ENCODE results near the gene NPR1.
"Not testable (repeated sequence)": the region's sequence is repeated elsewhere in the genome, so short reads cannot be mapped to it uniquely, and the experiment has no call there.

The NPR1 gene

GRCh38 chr1:153639280-153639679 is 39.2 kb upstream of the NPR1 start:
- Histone ChIP-seq H3K27ac (ENCODE audit: low read length) (no peak overlapping the region), H3K36me3 (ENCODE audit: control insufficient read depth, low read depth, low read length) (peaks cover 86% of the 10 kb centered on the region), H3K9me3 (ENCODE audit: control insufficient read depth, low read depth, low read length) (no peaks in the 10 kb centered on the region), H3K9ac (ENCODE audit: low read length) (no peak overlapping the region), H3K27me3 (ENCODE audit: control insufficient read depth, insufficient read depth, low read length) (no peaks in the 10 kb centered on the region), H3K4me1 (ENCODE audit: control insufficient read depth, low read depth, low read length) (no peaks in the 10 kb centered on the region), H3K4me3 (ENCODE audit: low read length) (no peak overlapping the region)

- H3K27ac ChIP-seq (ENCODE audit: low read length); H3K4me1 ChIP-seq (ENCODE audit: control insufficient read depth, low read depth, low read length); H3K9ac ChIP-seq (ENCODE audit: low read length); H3K9me3 ChIP-seq (ENCODE audit: control insufficient read depth, low read depth, low read length); H3K27me3 ChIP-seq (ENCODE audit: control insufficient read depth, insufficient read depth, low read length); H3K4me3 ChIP-seq (ENCODE audit: low read length): not testable (repeated sequence)
- H3K36me3 ChIP-seq (ENCODE audit: control insufficient read depth, low read depth, low read length), result peaks cover 95% of the 10 kb centered on the region
Measured at GRCh38 chr1:153640213-153640612, 38.3 kb upstream of the NPR1 start.

- no peak overlapping the region for H3K9ac ChIP-seq (ENCODE audit: low read length)
- H3K27ac ChIP-seq (ENCODE audit: low read length), result no peak overlapping the region
- peaks cover 99% of the 10 kb centered on the region for H3K36me3 ChIP-seq (ENCODE audit: control insufficient read depth, low read depth, low read length)
- H3K9me3 ChIP-seq (ENCODE audit: control insufficient read depth, low read depth, low read length), result no peaks in the 10 kb centered on the region
- no peak overlapping the region for H3K4me3 ChIP-seq (ENCODE audit: low read length)
- H3K4me1 ChIP-seq (ENCODE audit: control insufficient read depth, low read depth, low read length), result no peaks in the 10 kb centered on the region
- H3K27me3 ChIP-seq (ENCODE audit: control insufficient read depth, insufficient read depth, low read length), result no peaks in the 10 kb centered on the region
Measured at GRCh38 chr1:153640861-153641260, 37.6 kb upstream of the NPR1 start.

GRCh38 chr1:153642161-153642560 is 36.3 kb upstream of the NPR1 start:
- H3K9ac ChIP-seq (ENCODE audit: low read length), result no peak overlapping the region
- H3K9me3 ChIP-seq (ENCODE audit: control insufficient read depth, low read depth, low read length), result no peaks in the 10 kb centered on the region
- H3K4me3 ChIP-seq (ENCODE audit: low read length), result no peak overlapping the region
- H3K36me3 ChIP-seq (ENCODE audit: control insufficient read depth, low read depth, low read length), result peaks cover 94% of the 10 kb centered on the region
- H3K27me3 ChIP-seq (ENCODE audit: control insufficient read depth, insufficient read depth, low read length), result no peaks in the 10 kb centered on the region
- H3K4me1 ChIP-seq (ENCODE audit: control insufficient read depth, low read depth, low read length), result no peaks in the 10 kb centered on the region
- H3K27ac ChIP-seq (ENCODE audit: low read length), result no peak overlapping the region

- Histone ChIP-seq H3K9me3 (ENCODE audit: control insufficient read depth, low read depth, low read length) (no peaks in the 10 kb centered on the region), H3K27ac (ENCODE audit: low read length) (no peak overlapping the region), H3K9ac (ENCODE audit: low read length) (no peak overlapping the region), H3K27me3 (ENCODE audit: control insufficient read depth, insufficient read depth, low read length) (no peaks in the 10 kb centered on the region), H3K4me3 (ENCODE audit: low read length) (no peak overlapping the region), H3K36me3 (ENCODE audit: control insufficient read depth, low read depth, low read length) (peaks cover 84% of the 10 kb centered on the region), H3K4me1 (ENCODE audit: control insufficient read depth, low read depth, low read length) (no peaks in the 10 kb centered on the region)
Measured at GRCh38 chr1:153643100-153643499, 35.4 kb upstream of the NPR1 start.

GRCh38 chr1:153643816-153644215 is 34.7 kb upstream of the NPR1 start:
- peaks cover 77% of the 10 kb centered on the region for H3K36me3 ChIP-seq (ENCODE audit: control insufficient read depth, low read depth, low read length)
- H3K9ac ChIP-seq (ENCODE audit: low read length), result no peak overlapping the region
- no peak overlapping the region for H3K4me3 ChIP-seq (ENCODE audit: low read length)
- H3K27ac ChIP-seq (ENCODE audit: low read length), result no peak overlapping the region
- H3K27me3 ChIP-seq (ENCODE audit: control insufficient read depth, insufficient read depth, low read length), result no peaks in the 10 kb centered on the region
- no peaks in the 10 kb centered on the region for H3K4me1 ChIP-seq (ENCODE audit: control insufficient read depth, low read depth, low read length)
- no peaks in the 10 kb centered on the region for H3K9me3 ChIP-seq (ENCODE audit: control insufficient read depth, low read depth, low read length)

GRCh38 chr1:153646672-153647345 is 31.7 kb upstream of the NPR1 start:
- Histone ChIP-seq H3K36me3 (ENCODE audit: control insufficient read depth, low read depth, low read length) (peaks cover 48% of the 10 kb centered on the region), H3K4me3 (ENCODE audit: low read length) (no peak overlapping the region), H3K27ac (ENCODE audit: low read length) (no peak overlapping the region), H3K27me3 (ENCODE audit: control insufficient read depth, insufficient read depth, low read length) (no peaks in the 10 kb centered on the region), H3K9ac (ENCODE audit: low read length) (no peak overlapping the region), H3K4me1 (ENCODE audit: control insufficient read depth, low read depth, low read length) (no peaks in the 10 kb centered on the region), H3K9me3 (ENCODE audit: control insufficient read depth, low read depth, low read length) (no peaks in the 10 kb centered on the region)

GRCh38 chr1:153647346-153647714 is 31.2 kb upstream of the NPR1 start:
- Histone ChIP-seq H3K4me1 (ENCODE audit: control insufficient read depth, low read depth, low read length) (no peaks in the 10 kb centered on the region), H3K4me3 (ENCODE audit: low read length) (no peak overlapping the region), H3K9ac (ENCODE audit: low read length) (no peak overlapping the region), H3K9me3 (ENCODE audit: control insufficient read depth, low read depth, low read length) (no peaks in the 10 kb centered on the region), H3K27me3 (ENCODE audit: control insufficient read depth, insufficient read depth, low read length) (no peaks in the 10 kb centered on the region), H3K36me3 (ENCODE audit: control insufficient read depth, low read depth, low read length) (peaks cover 42% of the 10 kb centered on the region), H3K27ac (ENCODE audit: low read length) (no peak overlapping the region)

- H3K9me3 ChIP-seq (ENCODE audit: control insufficient read depth, low read depth, low read length), result no peaks in the 10 kb centered on the region
- H3K27me3 ChIP-seq (ENCODE audit: control insufficient read depth, insufficient read depth, low read length), result no peaks in the 10 kb centered on the region
- peaks cover 35% of the 10 kb centered on the region for H3K36me3 ChIP-seq (ENCODE audit: control insufficient read depth, low read depth, low read length)
- H3K27ac ChIP-seq (ENCODE audit: low read length), result no peak overlapping the region
- H3K9ac ChIP-seq (ENCODE audit: low read length), result no peak overlapping the region
- no peaks in the 10 kb centered on the region for H3K4me1 ChIP-seq (ENCODE audit: control insufficient read depth, low read depth, low read length)
- H3K4me3 ChIP-seq (ENCODE audit: low read length), result no peak overlapping the region
Measured at GRCh38 chr1:153648000-153648643, 30.4 kb upstream of the NPR1 start.

GRCh38 chr1:153649137-153649862 is 29.2 kb upstream of the NPR1 start:
- Histone ChIP-seq H3K4me1 (ENCODE audit: control insufficient read depth, low read depth, low read length) (no peaks in the 10 kb centered on the region), H3K27me3 (ENCODE audit: control insufficient read depth, insufficient read depth, low read length) (no peaks in the 10 kb centered on the region), H3K4me3 (ENCODE audit: low read length) (no peak overlapping the region), H3K36me3 (ENCODE audit: control insufficient read depth, low read depth, low read length) (peaks cover 23% of the 10 kb centered on the region), H3K27ac (ENCODE audit: low read length) (no peak overlapping the region), H3K9ac (ENCODE audit: low read length) (no peak overlapping the region), H3K9me3 (ENCODE audit: control insufficient read depth, low read depth, low read length) (no peaks in the 10 kb centered on the region)

- Histone ChIP-seq H3K27me3 (ENCODE audit: control insufficient read depth, insufficient read depth, low read length) (no peaks in the 10 kb centered on the region), H3K27ac (ENCODE audit: low read length) (no peak overlapping the region), H3K9me3 (ENCODE audit: control insufficient read depth, low read depth, low read length) (no peaks in the 10 kb centered on the region), H3K9ac (ENCODE audit: low read length) (no peak overlapping the region), H3K36me3 (ENCODE audit: control insufficient read depth, low read depth, low read length) (peaks cover 17% of the 10 kb centered on the region), H3K4me3 (ENCODE audit: low read length) (no peak overlapping the region), H3K4me1 (ENCODE audit: control insufficient read depth, low read depth, low read length) (no peaks in the 10 kb centered on the region)
Measured at GRCh38 chr1:153649863-153650235, 28.6 kb upstream of the NPR1 start.

GRCh38 chr1:153651771-153652170 is 26.7 kb upstream of the NPR1 start:
- Histone ChIP-seq H3K27me3 (ENCODE audit: control insufficient read depth, insufficient read depth, low read length) (no peaks in the 10 kb centered on the region), H3K4me3 (ENCODE audit: low read length) (no peak overlapping the region), H3K4me1 (ENCODE audit: control insufficient read depth, low read depth, low read length) (no peaks in the 10 kb centered on the region), H3K36me3 (ENCODE audit: control insufficient read depth, low read depth, low read length) (no peaks in the 10 kb centered on the region), H3K27ac (ENCODE audit: low read length) (no peak overlapping the region), H3K9me3 (ENCODE audit: control insufficient read depth, low read depth, low read length) (no peaks in the 10 kb centered on the region), H3K9ac (ENCODE audit: low read length) (no peak overlapping the region)
